Stimulated activated CD8-positive, alpha-beta memory T cell treated with anti-CD3 and anti-CD28 coated beads, Interleukin-7, amount 100 ng/mL, for 48 hours (primary cell): ENCODE measurements around the gene CALHM2.
"Not testable (repeated sequence)": the region's sequence is repeated elsewhere in the genome, so short reads cannot be mapped to it uniquely, and the experiment has no call there.

ENCODE experiments used
- DNase-seq, 2 donors: peaks; one replicate each; pipeline ENCODE4 v3.0.0-alpha.2; 2020; ENCODE audit warnings: low read depth in 1 of 2; ENCODE audit errors: extremely low read depth in 1 of 2

CALHM2 gene

GRCh38 chr10:103419101-103419500, 33.1 kb downstream of the CALHM2 start:
- no peak for DNase-seq

DNA sequence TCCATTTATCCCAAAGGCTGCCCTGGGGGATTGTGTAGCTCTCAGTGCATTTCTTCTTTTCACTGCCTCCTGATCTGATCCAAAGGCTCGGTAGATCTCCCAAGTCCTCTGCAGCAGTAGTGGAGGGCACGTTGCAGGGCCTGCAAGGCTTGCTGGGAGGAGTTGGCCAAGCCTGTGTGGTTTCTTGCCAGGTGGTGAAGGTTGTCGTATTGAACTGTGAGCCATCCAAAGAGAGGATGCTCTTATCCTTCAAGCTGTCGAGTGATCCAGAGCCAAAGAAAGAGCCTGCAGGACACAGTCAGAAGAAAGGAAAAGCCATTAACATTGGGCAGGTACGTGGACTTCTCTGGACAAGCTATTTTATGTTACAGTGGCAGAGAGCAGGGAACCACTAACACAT, 34.6 kb downstream of the CALHM2 start:
- no peak for DNase-seq

DNA sequence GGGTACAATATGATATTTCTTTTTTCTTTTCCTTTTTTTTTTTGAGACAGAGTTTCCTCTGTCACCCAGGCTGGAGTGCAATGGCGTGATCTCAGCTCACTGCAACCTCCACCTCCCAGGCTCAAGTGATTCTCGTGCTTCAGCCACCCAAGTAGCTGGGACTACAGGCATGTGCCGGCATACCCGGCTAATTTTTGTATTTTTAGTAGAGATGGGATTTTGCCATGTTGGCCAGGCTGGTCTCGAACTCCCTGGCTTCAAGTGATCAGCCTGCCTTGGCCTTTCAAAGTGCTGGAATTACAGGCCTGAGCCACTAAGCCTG, 35.1 kb downstream of the CALHM2 start:
- not testable (repeated sequence) for DNase-seq

DNA sequence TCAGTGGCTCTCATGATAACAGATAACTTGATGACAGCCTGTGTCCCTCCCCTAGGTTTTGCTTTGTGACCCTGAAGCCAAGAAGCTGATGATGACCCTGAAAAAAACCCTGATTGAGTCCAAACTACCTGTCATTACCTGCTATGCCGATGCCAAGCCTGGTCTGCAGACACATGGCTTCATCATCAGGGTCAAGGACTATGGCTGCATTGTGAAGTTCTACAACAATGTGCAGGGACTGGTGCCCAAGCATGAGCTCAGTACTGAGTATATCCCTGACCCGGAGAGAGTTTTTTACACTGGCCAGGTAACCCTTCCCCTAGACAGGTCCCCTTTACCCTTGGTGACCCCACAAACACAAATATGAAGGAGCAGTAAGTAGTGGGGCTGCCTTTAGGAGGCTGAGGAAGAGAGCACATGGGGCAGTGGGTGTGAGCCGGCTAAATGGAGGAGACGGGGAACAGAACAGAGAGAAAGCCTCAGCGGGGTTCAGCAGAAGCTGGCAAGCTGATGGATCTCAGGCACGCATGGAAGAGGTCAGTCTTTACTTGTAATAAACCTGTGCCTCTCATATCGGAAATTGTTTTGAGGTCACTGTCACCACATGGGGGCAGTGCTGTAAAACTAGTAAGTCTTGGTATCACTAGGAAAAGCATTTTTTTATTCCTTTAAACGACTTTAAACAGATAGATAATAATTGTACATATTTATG, 35.6 kb downstream of the CALHM2 start:
- no peak for DNase-seq

DNA sequence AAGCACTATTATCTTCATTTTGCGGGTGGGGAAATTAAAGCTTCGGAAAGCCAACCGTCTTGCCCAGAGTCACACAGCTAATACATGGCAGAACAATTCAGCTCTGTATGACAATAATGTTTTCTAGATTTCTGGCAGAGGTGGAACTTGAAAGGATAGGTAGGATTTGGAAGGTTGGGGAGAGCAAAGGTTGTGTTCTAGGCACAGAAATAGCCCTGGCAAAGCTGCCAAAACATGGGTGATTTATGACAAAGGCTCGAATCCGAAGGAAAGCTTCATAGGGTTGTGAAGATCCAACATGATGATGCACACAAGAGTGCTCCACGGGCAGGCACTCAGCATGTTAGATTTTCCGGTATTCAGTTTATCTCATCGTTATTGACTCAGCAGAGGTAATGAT, 36.6 kb downstream of the CALHM2 start:
- no peak for DNase-seq

DNA sequence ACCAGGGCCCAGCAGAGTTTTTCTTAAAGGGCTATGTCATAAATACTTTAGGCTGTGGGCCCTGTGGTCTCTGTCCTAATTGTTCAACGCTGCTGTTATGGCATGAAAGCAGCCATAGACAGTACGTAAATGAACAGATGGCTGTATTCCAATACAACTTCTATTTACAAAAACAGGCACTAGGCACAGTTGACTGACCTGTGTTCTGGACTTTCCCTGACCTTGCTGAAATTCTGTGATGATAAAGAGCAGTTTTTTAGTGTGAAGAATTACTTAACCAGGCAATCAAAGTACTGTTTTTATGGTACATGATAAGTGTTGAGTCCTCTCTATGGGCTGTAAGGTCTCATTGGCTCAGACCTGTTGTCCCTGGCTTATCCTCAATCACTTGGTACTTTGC, 38.6 kb downstream of the CALHM2 start:
- no peak for DNase-seq

GRCh38 chr10:103397191-103397825, 54.9 kb downstream of the CALHM2 start:
- DNase-seq = no peak

- DNase-seq = no peak
Measured at GRCh38 chr10:103396789-103397087, 55.4 kb downstream of the CALHM2 start.
